HG03469 (cell line): ENCODE measurements around the gene PIBF1.
A peak's percentile ranks its signal among the peaks of the same experiment; 100 is the strongest.
"Not testable (repeated sequence)": the region's sequence is repeated elsewhere in the genome, so short reads cannot be mapped to it uniquely, and the experiment has no call there.

Experiments
- ATAC-seq: cut with Tn5 transposase; IDR thresholded peaks from one replicate; pipeline ENCODE4 v1.9.1; 2021; ENCODE audit warnings: mild to moderate bottlenecking, moderate library complexity, moderate number of reproducible peaks; ENCODE audit not compliant: unreplicated experiment

PIBF1 gene

DNA sequence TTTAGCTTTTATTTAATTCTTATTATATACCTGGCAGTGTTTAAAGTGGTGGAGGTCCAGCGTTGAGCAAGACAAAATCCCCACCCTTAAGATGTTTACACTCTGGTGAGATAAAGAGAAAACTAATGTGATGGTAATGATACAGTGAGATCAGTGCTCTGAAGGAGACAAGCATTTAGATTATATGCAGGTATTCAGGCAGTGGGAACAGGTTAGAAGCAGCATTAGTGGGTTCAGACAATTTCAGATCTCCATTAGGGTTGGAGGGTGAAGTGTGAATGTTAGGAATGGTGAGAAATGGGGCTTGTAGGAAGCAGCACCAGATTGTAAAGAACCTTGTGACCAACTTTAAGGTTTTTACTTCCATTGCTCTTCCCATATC is 39.0 kb downstream of the PIBF1 start:
- no peak for ATAC-seq

- no peak for ATAC-seq
Observed at GRCh38 chr13:72823081-72823480, 41.1 kb downstream of the PIBF1 start.

DNA sequence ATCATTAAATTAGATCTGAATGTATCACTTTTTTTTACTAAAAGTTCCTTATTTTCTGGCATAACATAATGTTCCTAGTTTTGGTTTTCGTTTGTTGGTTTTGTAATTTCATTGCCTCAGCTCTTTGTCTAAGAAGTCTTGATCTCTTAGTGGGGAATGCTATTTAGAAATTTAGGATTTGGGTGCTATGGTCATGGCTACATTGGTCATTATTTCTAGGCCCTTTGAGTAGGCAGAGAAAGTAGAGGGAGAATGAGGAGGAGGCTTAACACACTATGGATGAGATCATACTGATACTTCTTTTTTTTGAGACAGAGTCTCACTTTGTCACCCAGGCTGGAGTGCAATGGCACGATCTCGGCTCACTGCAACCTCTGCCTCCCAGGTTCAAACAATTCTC is 41.8 kb downstream of the PIBF1 start:
- ATAC-seq: no peak

DNA sequence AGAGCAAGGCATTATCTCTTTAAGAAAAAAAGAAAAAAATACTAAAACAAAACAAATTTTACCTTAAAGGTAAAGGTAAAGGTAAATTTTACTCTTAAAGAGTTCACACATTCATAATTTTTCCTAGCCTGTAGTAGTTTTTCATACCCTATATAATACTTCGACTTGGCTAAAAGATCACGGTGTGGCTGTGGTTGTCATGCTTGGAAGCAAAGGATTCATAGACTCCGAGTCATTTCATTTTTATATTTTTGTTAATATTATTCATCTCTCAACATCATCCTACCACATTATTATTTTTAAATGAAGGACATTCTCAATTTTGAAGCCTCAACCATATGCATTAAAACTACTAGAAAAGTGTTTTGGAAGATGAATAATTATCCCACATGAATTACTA is 52.7 kb downstream of the PIBF1 start:
- no peak for ATAC-seq

- peak; percentile 91 for ATAC-seq
Observed at GRCh38 chr13:72839831-72840426, 58.0 kb downstream of the PIBF1 start.

GRCh38 chr13:72842991-72843390 is 61.1 kb downstream of the PIBF1 start:
- ATAC-seq: no peak

DNA sequence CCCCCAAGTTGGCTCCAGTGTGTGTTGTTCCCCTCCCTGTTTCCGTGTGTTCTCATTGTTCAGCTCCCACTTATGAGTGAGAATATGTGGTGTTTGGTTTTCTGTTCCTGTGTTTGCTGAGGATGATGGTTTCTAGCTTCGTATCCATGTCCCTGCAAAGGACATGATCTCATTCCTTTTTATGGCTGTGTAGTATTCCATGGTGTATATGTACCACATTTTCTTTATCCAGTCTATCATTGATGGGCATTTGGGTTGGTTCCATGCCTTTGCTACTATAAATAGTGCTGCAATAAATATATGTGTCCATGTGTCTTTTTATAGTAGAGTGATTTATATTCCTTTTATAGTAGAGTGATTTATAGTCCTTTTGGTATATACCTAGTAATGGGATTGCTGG is 63.2 kb downstream of the PIBF1 start:
- not testable (repeated sequence) for ATAC-seq

DNA sequence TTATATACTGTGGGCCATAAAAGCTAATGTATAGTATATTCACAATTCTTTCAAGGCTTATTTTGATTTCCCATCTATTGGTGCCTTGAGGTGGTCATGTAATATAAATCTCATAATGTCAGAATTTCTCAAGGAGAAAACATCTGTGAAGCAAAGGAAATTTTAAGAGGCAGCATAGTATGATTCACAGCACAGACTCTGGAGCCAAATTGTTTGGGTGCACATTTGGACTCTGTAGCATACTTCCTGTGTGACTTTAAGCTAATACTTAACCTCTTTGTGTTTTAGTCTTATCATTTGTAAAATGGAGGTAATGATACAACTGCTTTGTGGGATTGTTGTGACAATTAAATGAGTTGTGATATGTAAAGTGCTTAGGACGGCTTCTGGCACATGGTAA is 67.6 kb downstream of the PIBF1 start:
- no peak for ATAC-seq

DNA sequence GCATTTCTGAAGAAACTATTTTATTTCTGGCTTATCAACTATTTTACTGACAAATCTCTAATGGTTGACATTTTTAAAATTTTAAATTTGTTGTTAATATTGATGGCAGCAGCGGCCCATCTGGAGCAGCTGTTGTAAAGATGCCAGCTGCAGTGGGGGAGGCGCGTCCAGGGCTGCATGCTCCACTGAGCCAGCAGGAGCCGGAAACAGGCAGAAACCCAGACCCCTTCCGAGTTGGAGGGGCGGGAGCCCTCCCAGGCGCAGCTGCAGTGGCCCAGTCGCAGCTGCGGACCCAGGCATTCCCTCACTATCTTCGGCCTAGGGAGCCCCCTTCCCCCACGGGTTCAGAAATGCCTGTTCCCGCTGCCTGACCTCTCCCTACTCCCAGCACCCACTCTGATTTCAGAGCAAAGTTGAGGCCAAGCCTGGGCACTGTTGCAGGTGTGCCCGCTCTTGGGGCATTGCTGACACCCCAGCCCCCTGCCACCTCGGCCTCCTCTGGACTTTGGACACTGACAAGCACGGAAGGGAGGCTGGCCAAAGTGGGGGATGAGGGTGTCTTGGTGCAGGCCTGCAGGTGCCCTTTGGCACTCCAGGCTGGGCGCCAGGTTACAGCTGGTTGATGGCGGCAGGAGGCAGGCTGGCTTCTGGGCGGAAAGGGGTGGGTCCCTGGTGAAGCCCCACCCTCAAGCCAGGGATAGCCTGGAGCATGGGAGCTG is 69.2 kb downstream of the PIBF1 start:
- no peak for ATAC-seq

DNA sequence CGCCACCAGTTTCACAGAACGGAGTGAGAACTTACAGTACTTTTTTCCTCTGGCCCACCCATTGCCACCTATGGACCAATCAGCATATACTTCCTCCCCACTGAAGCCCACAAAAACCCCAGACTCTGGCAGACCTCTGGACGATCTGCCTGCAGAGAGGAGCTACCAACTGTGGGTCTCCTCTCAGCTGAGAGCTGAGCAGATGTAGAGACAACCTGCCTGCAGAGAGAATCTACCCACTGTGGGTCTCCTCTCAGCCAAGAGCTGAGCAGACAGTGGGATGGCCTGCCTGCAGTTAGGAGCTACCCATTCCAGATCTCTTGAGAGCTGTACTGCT is 69.7 kb downstream of the PIBF1 start:
- ATAC-seq: no peak

- no peak for ATAC-seq
Observed at GRCh38 chr13:72852207-72852606, 70.3 kb downstream of the PIBF1 start.

DNA sequence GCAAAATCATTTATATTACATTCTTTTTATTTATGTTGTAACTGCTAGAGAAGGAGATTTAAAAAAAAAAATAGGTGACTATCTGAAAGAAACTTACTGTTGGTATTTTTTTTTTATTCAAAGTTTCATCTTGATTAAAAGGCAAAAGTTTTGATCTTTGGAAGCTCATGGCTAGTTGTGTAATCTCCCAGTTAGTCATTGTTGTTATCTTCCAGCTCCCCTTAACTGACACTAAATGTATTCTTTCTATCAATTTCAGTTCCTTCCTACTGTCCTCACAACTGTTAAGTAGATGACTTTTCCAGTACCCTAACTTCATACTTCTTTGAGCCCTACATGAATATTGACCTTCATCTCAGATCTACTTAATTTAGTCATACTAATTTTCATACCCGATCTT is 71.1 kb downstream of the PIBF1 start:
- ATAC-seq: no peak

DNA sequence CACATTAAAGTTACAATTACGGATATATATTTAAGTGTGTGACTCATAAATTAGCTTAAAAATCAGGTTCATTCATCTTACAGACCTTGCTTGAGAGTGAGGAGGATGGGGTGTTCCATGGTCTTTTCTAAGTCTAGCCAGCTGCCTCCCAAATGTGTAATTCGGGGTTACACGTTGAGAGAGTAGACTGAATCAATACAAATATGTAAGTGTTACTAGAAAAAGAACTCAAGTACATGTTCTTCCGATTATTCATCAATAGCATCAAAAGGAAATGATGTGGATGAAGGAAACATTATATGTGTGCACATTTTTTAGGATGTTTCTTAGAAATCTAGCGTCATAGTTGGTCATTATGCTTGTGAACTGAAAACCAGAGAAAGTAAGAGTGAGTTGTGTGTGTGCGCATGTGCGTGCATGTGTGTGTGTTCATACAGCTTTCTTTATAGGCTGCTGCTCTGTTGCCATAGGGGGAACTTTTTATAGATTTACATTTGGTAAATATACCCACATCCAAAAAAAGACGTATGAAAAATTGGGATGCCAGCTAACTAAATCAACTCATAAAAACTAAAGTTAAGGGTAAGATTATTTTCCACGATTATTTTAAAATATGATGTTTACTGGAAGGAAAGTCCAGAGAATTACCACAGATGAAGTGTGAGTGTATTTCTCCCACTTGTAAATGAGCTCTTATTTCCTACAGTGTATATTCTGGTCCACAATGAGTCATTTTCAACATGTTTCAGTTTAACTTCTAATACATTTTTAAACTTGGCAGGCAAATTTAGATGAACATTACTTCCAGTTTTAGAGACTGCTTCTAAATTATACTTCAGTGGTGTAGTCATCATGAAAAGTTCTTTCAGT is 82.4 kb downstream of the PIBF1 start:
- peak; percentile 87 for ATAC-seq

- ATAC-seq: no peak
Observed at GRCh38 chr13:72868229-72868628, 86.3 kb downstream of the PIBF1 start.

DNA sequence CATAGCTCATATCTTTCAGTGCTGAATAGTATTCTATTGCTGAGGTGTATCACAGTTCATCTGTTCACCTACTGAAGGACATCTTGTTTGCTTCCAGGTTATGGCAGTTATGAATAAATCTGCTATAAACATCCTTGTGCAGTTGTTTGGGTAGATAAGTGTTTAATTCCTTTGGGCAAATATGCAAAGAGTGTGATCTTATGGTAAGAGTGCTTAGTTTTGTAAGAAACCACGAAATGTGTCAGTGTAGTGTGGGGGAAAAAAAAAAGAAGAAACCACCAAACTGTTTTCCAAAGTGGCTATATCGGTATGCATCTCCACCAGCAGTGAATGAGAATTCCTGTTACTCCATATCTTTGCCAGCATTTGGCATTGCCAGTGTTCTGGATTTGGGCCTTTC is 93.3 kb downstream of the PIBF1 start:
- no peak for ATAC-seq

- no peak for ATAC-seq
Observed at GRCh38 chr13:72884101-72884500, 102.2 kb downstream of the PIBF1 start.

GRCh38 chr13:72886272-72887067 is 104.5 kb downstream of the PIBF1 start:
- no peak for ATAC-seq

DNA sequence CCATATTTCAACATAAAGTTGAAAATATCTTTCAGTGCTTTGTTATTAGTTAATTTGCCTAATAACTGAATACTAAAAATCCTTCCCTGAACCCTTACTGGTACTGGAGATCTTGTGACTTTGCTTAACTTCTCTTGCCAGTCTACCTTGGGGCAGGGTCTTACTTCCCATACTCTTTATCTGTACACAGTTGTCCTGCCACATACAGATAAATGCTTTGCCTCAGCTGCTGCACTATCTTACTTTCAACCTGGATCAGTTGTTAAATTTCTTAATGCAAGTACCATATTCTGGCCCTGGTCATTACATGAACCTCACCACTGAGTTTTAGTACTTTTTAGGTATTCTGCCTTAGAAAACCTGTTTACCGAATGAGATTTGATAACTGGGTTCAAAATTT is 107.6 kb downstream of the PIBF1 start:
- ATAC-seq: no peak

DNA sequence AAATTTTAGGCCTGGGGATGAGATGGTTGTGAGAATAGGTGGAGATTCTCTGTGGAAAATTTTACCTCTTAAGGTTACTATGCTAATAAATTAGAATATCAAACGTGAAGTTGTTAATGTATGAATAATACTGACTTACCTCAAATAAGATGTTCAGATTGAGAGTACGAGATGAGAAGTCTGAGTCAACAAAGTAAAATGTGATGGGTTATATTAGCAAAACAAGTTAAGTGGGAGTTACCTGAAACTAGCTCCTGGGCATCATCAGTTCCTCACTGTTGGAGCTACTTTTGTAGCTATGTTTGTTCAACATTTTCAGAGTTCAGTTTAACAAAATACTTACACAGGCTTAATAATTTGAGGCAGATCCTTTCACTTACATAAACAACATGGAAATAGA is 108.6 kb downstream of the PIBF1 start:
- no peak for ATAC-seq

- ATAC-seq: no peak
Observed at GRCh38 chr13:72891423-72891822, 109.5 kb downstream of the PIBF1 start.

DNA sequence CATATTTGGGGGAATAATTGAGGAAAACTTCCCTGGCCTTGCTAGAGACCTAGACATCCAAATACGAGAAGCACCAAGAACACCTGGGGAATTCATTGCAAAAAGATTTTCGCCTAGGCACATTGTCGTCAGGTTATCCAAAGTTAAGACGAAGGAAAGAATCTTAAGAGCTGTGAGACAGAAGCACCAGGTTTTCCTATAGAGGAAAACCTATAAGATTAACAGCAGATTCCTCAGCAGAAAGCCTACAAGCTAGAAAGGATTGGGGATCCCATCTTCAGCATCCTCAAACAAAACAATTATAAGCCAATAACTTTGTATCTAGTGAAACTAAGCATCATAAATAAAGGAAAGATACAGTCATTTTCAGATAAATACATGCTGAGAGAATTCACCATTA is 114.9 kb downstream of the PIBF1 start:
- no peak for ATAC-seq
